Measurements from ENCODE around the gene KLHL29. TPM values are rescaled to one million over a fixed set of nuclear protein-coding genes. Genes with fewer than 3 reads are reported as not detected.

KLHL29 gene
- total RNA-seq, 1 experiment from 2014 or later, result 2.6 TPM

- no peak for TF ChIP-seq EZH2 (IDR thresholded peaks at IDR 0.05; ENCODE audit: low read length, unreplicated experiment)
- no peak for TF ChIP-seq EZH2phosphoT487 (IDR thresholded peaks at IDR 0.05; ENCODE audit: borderline replicate concordance, low read length)
- TF ChIP-seq CTCF (conservative IDR thresholded peaks at IDR 0.05; ENCODE audit: low read depth, low read length), result no peak
- no TSS peak for BruUV-seq (replicated peaks)
- Histone ChIP-seq H2AFZ (ENCODE audit: low read length) (no peak overlapping the region), H3K4me2 (ENCODE audit: low read length) (no peak overlapping the region), H3K9me2 (replicated peaks; ENCODE audit: low read length) (no peaks in the 10 kb centered on the region), H3K4me1 (ENCODE audit: insufficient read depth, low read length) (no peaks in the 10 kb centered on the region), H3F3A (ENCODE audit: low read length, unreplicated experiment) (no peaks in the 10 kb centered on the region), H4K20me1 (ENCODE audit: low read length) (no peaks in the 10 kb centered on the region), H3K36me3 (ENCODE audit: low read depth, low read length) (no peaks in the 10 kb centered on the region), H3K27me3 (ENCODE audit: low read length) (no peaks in the 10 kb centered on the region), H3K79me2 (ENCODE audit: low read length) (no peaks in the 10 kb centered on the region), H3K9me3 (ENCODE audit: low read length) (no peaks in the 10 kb centered on the region), H3K9ac (ENCODE audit: low read length) (no peak overlapping the region), H3K4me3 (ENCODE audit: low read length) (no peak overlapping the region), H3K27ac (ENCODE audit: low read length) (no peak overlapping the region)
- CTCF ChIA-PET, result no interaction called here
- POLR2A ChIA-PET (ENCODE audit: unreplicated experiment), result no interaction called here
- DNase-seq (no peak), ATAC-seq (no peak)
- intact Hi-C loops (cut with micrococcal nuclease), result no loop called here
Measured at GRCh38 chr2:23666241-23666979, 281.4 kb downstream of the KLHL29 start.

- no TSS peak for BruUV-seq (replicated peaks)
- no peak for ATAC-seq
- CTCF ChIA-PET, result no interaction called here
Measured at GRCh38 chr2:23666980-23667357, 282.0 kb downstream of the KLHL29 start.

More at GRCh38 chr2:23666980-23667357, 282.0 kb downstream of the KLHL29 start:
- H3K4me2 ChIP-seq (ENCODE audit: low read length), result no peak overlapping the region
- H3K9me3 ChIP-seq (ENCODE audit: low read length), result no peaks in the 10 kb centered on the region
- no peak overlapping the region for H3K27ac ChIP-seq (ENCODE audit: low read length)
- H3K4me3 ChIP-seq (ENCODE audit: low read length), result no peak overlapping the region
- H3K9ac ChIP-seq (ENCODE audit: low read length), result no peak overlapping the region
- DNase-seq, result no peak
- H3K36me3 ChIP-seq (ENCODE audit: low read depth, low read length), result no peaks in the 10 kb centered on the region
- H3K9me2 ChIP-seq (replicated peaks; ENCODE audit: low read length), result no peaks in the 10 kb centered on the region
- H3F3A ChIP-seq (ENCODE audit: low read length, unreplicated experiment), result no peaks in the 10 kb centered on the region
- no peaks in the 10 kb centered on the region for H3K79me2 ChIP-seq (ENCODE audit: low read length)
- no peaks in the 10 kb centered on the region for H3K27me3 ChIP-seq (ENCODE audit: low read length)
- no peak for TF ChIP-seq EZH2phosphoT487 (IDR thresholded peaks at IDR 0.05; ENCODE audit: borderline replicate concordance, low read length)
- TF ChIP-seq CTCF (conservative IDR thresholded peaks at IDR 0.05; ENCODE audit: low read depth, low read length), result no peak
- TF ChIP-seq EZH2 (IDR thresholded peaks at IDR 0.05; ENCODE audit: low read length, unreplicated experiment), result no peak
- POLR2A ChIA-PET (ENCODE audit: unreplicated experiment), result no interaction called here
- intact Hi-C loops (cut with micrococcal nuclease), result no loop called here
- H3K4me1 ChIP-seq (ENCODE audit: insufficient read depth, low read length), result no peaks in the 10 kb centered on the region
- no peaks in the 10 kb centered on the region for H4K20me1 ChIP-seq (ENCODE audit: low read length)
- no peak overlapping the region for H2AFZ ChIP-seq (ENCODE audit: low read length)
